ENCODE measurements around the gene TAAR9.
A peak's percentile ranks its signal among the peaks of the same experiment; 100 is the strongest.
"Not testable (repeated sequence)": the region's sequence is repeated elsewhere in the genome, so short reads cannot be mapped to it uniquely, and the experiment has no call there.

TAAR9 gene

DNA sequence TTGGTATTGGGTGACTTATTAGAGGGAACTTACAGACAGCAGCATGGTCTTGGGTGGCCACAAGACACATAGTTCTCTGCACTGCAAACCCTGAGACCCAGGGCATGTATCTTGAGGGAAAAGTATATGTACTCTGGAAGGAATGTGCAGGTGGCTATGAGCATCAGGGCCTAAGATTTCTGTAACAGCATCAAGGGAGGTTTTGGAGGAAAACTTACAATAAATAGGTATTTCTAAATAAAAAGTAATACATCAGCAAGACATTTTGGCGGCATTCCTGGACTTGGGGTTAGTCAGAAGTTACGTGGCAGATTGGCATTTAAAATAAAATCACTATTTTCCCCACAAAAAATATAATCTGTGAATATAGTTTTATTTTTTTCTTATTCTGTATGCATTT is 17.1 kb upstream of the TAAR9 start:
- no peak for DNase-seq

DNA sequence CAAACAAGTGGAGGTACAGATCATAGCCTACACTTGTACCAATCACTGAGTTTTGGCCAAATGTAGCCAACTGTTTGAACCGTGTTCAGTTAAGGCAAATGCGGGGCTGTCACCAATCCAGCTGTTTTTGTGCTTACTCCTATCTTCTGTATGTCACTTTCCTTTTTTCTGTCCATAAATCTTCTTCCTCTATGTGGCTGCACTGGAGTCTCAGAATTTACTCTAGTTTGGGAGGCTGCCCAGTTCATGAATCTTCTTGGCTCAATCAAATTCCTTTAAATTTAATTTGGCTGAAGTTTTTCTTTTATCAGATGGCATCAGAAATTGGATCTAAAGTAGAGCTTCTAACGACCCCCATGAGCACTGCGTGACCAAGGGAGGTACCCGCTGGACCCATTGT is 13.4 kb upstream of the TAAR9 start:
- DNase-seq: no peak

GRCh38 chr6:132525866-132526265 is 12.2 kb upstream of the TAAR9 start:
- DNase-seq: no peak

DNA sequence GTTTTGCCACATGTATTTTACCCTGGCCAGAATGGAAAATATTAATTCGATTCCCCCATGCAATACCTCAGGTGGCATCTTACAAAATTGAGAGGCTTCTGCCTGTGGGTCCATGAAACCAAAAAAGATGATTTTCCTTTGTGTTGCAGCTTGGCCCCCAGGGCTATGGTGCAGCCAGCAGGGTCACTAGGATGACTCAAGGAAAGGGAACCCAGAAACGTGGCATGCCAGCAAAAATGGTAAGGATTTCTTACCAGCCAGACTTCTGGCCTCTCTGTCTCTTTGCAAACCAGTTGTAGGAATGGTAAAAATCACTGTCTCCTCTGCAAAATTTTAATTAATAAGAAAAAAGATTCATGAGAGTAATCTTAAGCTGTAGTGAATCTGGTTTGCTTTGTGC is 11.6 kb upstream of the TAAR9 start:
- DNase-seq: no peak

DNA sequence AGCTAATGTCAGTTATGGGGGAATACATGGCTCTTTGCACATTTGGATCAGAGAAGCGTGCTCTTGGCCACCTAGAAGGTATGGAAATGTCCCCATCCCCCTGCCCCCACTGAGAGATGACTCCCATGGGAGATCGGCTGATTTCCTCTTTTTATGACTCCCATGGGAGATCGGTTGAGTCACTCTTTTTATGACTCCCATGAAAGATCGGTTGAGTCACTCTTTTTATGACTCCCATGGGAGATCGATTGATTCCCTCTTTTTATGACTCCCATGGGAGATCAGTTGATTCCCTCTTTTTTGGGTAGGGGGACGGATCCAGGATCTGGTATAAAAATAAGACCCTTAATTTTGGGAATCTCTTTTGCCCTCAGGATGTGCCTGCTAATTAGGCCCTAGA is 10.3 kb upstream of the TAAR9 start:
- DNase-seq: no peak

DNA sequence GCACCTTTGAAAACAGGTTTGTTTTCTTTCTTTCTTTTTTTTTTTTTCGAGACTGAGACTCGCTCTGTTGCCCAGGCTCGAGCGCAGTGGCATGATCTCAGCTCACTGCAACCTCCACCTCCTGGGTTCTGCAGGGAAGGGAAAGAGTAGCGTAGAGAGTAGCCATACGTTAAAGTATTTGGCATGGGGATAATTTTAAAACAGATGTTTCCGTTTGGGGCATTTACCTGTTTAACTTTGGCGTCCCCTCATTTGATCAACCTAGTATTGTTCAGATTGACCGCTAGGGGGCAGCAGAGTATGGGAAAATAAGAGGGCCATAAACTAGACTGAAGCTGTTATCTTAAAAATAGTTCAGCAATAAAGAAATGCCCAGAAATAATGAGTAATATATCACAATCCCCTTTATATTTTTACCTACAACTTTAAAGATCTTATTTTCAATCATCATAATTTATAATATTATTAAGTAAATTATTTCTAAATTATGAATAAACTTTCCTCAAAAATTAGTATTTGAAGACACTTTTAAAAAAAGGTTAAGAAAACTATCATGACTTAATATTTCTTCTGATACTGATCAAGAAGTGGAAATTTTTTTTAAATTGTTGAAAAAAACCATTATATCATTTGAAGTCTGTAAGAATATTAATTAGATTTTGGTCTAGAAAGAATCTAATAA is 7.6 kb upstream of the TAAR9 start:
- peak; percentile 76 for DNase-seq

GRCh38 chr6:132534546-132534945 is 3.5 kb upstream of the TAAR9 start:
- DNase-seq: not testable (repeated sequence)

GRCh38 chr6:132537145-132537544 is 932 bp upstream of the TAAR9 start:
- DNase-seq: no peak

DNA sequence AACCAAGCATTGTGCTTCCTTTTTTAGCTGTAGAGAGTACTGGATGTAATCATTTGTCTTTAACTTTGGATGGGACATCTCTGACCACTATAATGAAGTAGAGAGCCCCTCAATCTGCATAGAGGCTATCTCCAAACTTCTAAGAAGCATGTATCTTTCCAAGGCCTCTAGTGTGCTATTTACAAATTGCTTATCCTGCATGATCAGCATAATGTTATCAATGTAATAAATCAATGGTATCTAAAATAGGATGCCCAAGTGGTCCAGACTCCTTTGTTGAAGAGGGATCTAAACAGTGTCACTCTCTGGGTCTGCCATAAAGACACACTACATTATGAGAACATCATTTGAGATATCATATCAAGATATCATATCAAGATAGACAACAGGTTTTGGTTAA is 6.7 kb downstream of the TAAR9 start:
- DNase-seq: no peak

- DNase-seq: no peak
Measured at GRCh38 chr6:132548746-132549463, 10.8 kb downstream of the TAAR9 start.

DNA sequence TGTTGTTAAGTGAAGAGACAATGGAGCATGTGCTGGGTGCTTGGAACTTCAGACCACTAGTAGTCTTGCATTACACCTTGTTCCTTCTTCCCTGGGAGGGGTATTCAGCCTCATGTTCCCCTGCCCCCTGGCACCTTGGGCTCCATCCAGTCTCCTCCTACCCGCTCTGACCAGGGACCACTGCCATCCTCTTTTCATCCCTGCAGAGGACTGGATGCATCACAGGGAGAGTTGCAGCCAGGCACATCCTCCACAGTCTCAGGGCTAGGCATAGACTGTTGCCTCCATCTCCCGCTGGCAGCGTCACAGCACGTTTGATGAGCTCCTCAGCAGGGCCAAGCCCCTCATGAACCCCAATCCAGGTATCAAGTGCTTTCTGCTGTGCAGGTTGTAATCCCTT is 13.1 kb downstream of the TAAR9 start:
- no peak for DNase-seq

- DNase-seq: no peak
Measured at GRCh38 chr6:132552372-132552771, 14.3 kb downstream of the TAAR9 start, which contains the start of gene TAAR8. TSS of gene TAAR8 (plus strand) at chr6:132552672. CDS start at chr6:132552693, 21 bp downstream.

DNA sequence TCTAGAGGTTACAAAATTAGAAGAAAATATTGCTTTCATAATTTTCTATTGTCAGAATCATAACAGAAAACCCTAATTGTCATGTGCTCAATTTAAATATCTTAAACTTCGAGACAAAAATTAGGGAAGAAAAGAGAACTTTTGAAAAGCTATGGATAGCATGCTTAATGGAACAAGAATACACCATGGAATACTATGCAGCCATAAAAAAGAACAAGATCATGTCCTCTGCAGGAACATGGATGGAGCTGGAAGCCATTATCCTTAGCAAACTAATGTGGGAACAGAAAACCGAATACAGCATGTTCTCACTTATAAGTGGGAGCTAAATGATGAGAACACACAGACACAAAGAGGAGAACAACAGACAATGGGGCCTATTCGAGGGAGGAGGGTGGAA is 22.0 kb downstream of the TAAR9 start:
- not testable (repeated sequence) for DNase-seq

DNA sequence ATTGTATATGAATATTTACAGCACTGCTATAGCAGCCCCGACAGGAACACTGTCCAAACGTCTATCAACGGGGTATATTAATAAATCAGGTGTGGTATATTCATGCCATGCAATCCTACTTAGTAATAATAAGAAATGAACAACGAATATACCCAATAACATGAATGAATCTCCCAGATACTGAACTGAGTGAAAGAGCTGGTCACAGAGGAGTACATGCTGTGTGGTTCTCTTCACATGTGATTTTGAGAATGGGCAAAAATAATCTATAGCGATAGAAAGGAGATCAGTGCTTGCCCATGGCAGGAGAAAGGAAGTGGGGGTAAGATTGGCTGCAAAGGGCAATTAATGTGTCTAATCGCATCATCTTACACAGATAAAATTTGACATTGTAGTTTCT is 28.3 kb downstream of the TAAR9 start:
- no peak for DNase-seq

GRCh38 chr6:132567566-132567965 is 29.5 kb downstream of the TAAR9 start:
- no peak for DNase-seq

DNA sequence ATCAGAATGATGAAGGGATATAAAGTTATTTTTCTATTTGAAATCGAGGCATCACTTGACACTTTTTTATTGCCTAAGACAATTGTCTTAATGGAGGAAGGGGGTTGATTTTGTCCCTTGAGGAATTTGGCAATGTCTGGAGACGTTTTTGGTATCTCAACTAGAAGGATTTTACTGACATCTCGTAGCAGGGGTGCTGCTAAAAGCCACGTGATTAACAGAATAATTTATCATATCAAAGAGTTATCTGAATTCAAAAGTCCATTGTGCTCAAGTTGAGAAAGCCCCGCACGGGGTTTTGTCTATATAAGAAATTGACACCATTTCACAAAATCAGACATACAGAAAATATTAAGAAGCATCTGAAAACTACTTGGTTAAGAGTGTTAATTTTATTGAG is 30.5 kb downstream of the TAAR9 start:
- no peak for DNase-seq

GRCh38 chr6:132569170-132569569 is 31.1 kb downstream of the TAAR9 start:
- no peak for DNase-seq

DNA sequence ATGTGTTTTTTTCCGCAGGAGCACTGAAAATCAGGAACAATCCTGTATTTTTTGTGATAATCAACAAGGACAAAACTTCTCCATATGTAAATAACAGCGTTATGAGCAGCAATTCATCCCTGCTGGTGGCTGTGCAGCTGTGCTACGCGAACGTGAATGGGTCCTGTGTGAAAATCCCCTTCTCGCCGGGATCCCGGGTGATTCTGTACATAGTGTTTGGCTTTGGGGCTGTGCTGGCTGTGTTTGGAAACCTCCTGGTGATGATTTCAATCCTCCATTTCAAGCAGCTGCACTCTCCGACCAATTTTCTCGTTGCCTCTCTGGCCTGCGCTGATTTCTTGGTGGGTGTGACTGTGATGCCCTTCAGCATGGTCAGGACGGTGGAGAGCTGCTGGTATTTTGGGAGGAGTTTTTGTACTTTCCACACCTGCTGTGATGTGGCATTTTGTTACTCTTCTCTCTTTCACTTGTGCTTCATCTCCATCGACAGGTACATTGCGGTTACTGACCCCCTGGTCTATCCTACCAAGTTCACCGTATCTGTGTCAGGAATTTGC is 32.2 kb downstream of the TAAR9 start, which contains the start of gene TAAR6:
TAAR6 (plus strand) TSS at position 102 of the 557 bp plus-strand sequence; CDS start at position 102, 0 bp downstream.
- DNase-seq: no peak

DNA sequence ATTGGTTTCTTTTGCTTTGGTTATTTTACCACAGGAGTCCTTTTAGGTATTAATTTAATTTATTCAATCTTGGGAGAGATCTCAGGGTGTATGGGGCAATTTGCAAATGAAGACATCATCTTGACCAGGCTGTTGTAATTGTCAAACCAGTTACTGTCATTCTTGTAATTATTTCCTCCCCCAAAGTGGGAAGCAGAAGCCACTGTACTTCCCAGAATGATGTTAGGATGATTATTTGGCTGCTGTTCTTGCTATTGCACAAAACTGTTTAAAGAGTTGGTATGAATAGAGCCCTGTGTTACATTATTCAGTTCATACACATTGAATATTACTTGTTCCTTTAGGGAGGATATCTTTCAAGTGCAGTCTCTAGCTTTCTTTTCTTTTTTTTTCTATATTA is 33.7 kb downstream of the TAAR9 start:
- no peak for DNase-seq

GRCh38 chr6:132584698-132585097 is 46.6 kb downstream of the TAAR9 start:
- DNase-seq: no peak

DNA sequence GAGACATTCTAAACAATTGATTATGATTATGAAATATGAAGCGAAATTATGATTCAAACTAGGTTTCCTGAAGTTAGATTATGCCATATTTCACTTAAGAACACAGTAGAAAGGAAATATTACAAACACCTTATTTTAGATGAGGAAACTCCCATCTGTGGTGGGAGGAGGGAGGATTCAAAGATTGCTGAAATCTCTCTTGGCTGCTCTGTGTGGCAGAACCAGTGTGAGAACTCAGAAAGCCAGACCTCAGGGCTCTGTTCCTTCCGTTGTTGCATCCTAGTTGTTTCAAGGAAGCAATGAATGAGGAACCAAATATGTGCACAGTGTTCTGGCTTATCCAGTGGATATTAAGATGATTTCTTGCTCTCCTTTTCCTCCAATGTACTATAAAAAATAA is 49.3 kb downstream of the TAAR9 start:
- no peak for DNase-seq
